Cardiac muscle cell (in vitro differentiated cells and primary cell): ENCODE results near the gene HIVEP1. TPM values are rescaled to one million over a fixed set of nuclear protein-coding genes. Genes with fewer than 3 reads are reported as not detected.

Source experiments
- DNase-seq, 2 donors: peaks; one replicate each; pipeline versions ENCODE4 v3.0.0 to v3.0.0-alpha.2; 2010 to 2017; ENCODE audit warnings: low read depth in 1 of 2, low spot score in 1 of 2
- H3K27ac ChIP-seq: fragments of 200-600 bp; sonication (generic); 2 replicates; pipeline ENCODE4 v1.5.1; 2016
- H3K27me3 ChIP-seq: fragments of 200-600 bp; sonication (generic); 2 replicates; pipeline ENCODE4 v1.6.0; 2016; ENCODE audit warnings: control low read depth
- H3K36me3 ChIP-seq: fragments of 200-600 bp; sonication (generic); 2 replicates; pipeline ENCODE4 v1.5.1; 2016; ENCODE audit warnings: control low read depth
- H3K4me1 ChIP-seq: fragments of 200-600 bp; sonication (generic); 2 replicates; pipeline ENCODE4 v1.8.1; 2017; ENCODE audit warnings: low read depth, mild to moderate bottlenecking, mixed run types
- H3K4me3 ChIP-seq: fragments of 200-600 bp; sonication (generic); 2 replicates; pipeline ENCODE4 v1.5.1; 2016; ENCODE audit warnings: mild to moderate bottlenecking
- H3K9me3 ChIP-seq: fragments of 200-600 bp; sonication (generic); 2 replicates; pipeline ENCODE4 v1.5.1; 2017; ENCODE audit warnings: low read depth, mild to moderate bottlenecking, control low read depth
- polyA plus RNA-seq: library from polyadenylated mRNA; unstranded; fragments of >200 nt; fragmentation: Nextera tagmentation; extraction: Ambion mirVana; gene quantifications from 2 replicates; pipeline ENCODE4 v1.2.1, GENCODE V29; 2016
- total RNA-seq: library from RNA; depleted of rRNA; stranded (reverse); fragments of >200 nt; gene quantifications from 2 replicates; pipeline ENCODE4 v1.2.3, GENCODE V29; 2016
- TF ChIP-seq, protein P1 (sequence below): IDR thresholded peaks from 2 replicates; pipeline ENCODE4 v1.5.1; 2012; ENCODE audit warnings: low read depth, mild to moderate bottlenecking, low read length

Gene HIVEP1
- total RNA-seq (14.2 and 20.0 TPM in 2 replicates), polyA plus RNA-seq (5.3 and 9.2 TPM in 2 replicates)

DNA sequence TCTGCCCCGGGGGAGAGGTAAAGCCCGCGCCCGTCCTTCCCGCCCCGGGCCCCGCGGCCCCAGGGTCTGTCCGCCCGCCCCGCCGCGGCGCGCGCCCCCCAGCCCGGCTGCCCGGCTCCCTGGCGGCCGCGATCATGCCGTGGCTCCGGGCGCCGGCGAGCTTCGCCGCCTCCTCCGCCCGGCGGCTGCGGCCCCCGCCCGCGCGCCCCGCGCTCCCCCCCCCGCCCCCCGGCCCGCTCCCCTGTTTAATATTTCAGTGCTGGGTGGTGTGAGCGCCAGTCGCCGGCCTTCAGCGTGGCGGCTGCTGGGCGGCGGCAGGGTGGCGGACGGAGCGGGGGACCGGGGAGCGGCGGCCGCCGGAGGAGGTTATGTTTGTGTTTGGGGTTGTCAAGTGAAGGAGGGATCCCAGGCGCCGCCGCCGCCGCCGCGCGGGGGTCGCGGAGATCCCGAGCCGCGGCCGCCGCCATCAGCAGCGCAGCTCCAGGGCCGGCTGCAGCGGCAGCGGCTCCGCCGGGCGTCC lies at the start of gene HIVEP1:
TSS of gene HIVEP1 (plus strand) at position 275 of the 520 bp plus-strand sequence. CDS start 3,317 bp downstream, outside the sequence.
- TF ChIP-seq, protein P1, sequence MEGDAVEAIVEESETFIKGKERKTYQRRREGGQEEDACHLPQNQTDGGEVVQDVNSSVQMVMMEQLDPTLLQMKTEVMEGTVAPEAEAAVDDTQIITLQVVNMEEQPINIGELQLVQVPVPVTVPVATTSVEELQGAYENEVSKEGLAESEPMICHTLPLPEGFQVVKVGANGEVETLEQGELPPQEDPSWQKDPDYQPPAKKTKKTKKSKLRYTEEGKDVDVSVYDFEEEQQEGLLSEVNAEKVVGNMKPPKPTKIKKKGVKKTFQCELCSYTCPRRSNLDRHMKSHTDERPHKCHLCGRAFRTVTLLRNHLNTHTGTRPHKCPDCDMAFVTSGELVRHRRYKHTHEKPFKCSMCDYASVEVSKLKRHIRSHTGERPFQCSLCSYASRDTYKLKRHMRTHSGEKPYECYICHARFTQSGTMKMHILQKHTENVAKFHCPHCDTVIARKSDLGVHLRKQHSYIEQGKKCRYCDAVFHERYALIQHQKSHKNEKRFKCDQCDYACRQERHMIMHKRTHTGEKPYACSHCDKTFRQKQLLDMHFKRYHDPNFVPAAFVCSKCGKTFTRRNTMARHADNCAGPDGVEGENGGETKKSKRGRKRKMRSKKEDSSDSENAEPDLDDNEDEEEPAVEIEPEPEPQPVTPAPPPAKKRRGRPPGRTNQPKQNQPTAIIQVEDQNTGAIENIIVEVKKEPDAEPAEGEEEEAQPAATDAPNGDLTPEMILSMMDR = no peak
- peak; percentile 36 to 71 for DNase-seq
- H3K9me3 ChIP-seq = no peaks in the 10 kb centered on the region
- H3K4me3 ChIP-seq = peak within 1 kb of the TSS; percentile 81
- H3K27ac ChIP-seq = peak within 1 kb of the TSS; percentile 97
- no peaks in the 10 kb centered on the region for H3K27me3 ChIP-seq
- peaks cover 2% of the 10 kb centered on the region for H3K36me3 ChIP-seq
- peaks cover 21% of the 10 kb centered on the region for H3K4me1 ChIP-seq

- no peaks in the 10 kb centered on the region for H3K27me3 ChIP-seq
- TF ChIP-seq, protein P1 = no peak
- H3K4me1 ChIP-seq = no peaks in the 10 kb centered on the region
- H3K4me3 ChIP-seq = no peak overlapping the region
- DNase-seq = no peak
- no peaks in the 10 kb centered on the region for H3K36me3 ChIP-seq
- H3K9me3 ChIP-seq = no peaks in the 10 kb centered on the region
- no peak overlapping the region for H3K27ac ChIP-seq
These were observed 48.2 kb upstream of the HIVEP1 start for GRCh38 chr6:11963756-11964500.

GRCh38 chr6:11964729-11965335 lies 47.3 kb upstream of the HIVEP1 start:
- TF ChIP-seq, protein P1 = no peak
- no peaks in the 10 kb centered on the region for H3K9me3 ChIP-seq
- no peaks in the 10 kb centered on the region for H3K4me1 ChIP-seq
- no peaks in the 10 kb centered on the region for H3K36me3 ChIP-seq
- no peaks in the 10 kb centered on the region for H3K27me3 ChIP-seq
- H3K27ac ChIP-seq = no peak overlapping the region
- DNase-seq = peak in 1 of 2 donors; percentile 44
- no peak overlapping the region for H3K4me3 ChIP-seq

GRCh38 chr6:11965499-11965898 lies 46.6 kb upstream of the HIVEP1 start:
- Histone ChIP-seq H3K4me1 (no peaks in the 10 kb centered on the region), H3K27ac (no peak overlapping the region), H3K27me3 (no peaks in the 10 kb centered on the region), H3K9me3 (no peaks in the 10 kb centered on the region), H3K36me3 (no peaks in the 10 kb centered on the region), H3K4me3 (no peak overlapping the region)
- TF ChIP-seq, protein P1 = no peak
- no peak for DNase-seq

DNA sequence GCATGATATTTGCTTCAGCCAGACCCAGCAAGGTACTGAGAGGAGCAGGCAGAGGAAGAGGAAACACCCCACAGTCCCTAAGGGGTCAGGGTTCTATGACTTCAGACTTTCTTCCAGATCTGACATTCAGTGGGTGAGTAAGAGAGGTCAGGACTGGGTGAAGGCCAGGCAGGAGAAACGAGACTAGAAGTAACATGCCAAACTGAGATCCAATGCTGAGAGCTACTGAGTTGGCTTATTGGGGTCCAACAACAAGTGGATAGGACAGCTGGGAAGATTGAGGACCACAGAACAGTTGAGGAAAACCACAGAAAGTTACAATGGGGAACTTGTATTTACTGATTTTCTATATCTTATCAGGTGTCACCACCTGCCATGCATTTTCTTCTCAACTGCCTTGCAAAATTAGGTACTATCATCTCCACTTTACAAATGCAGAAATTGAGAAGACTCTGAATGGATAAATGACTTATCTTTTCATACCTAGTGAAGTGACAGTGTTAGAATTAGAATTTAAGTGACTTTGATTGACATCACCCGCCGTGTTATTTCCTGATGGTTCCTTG lies 43.8 kb upstream of the HIVEP1 start:
- TF ChIP-seq, protein P1 = no peak
- no peak overlapping the region for H3K27ac ChIP-seq

More for the DNA sequence above, 43.8 kb upstream of the HIVEP1 start:
- H3K36me3 ChIP-seq = no peaks in the 10 kb centered on the region
- no peaks in the 10 kb centered on the region for H3K9me3 ChIP-seq
- DNase-seq = no peak
- no peaks in the 10 kb centered on the region for H3K27me3 ChIP-seq
- H3K4me1 ChIP-seq = no peaks in the 10 kb centered on the region
- H3K4me3 ChIP-seq = no peak overlapping the region
